Prostate gland (tissue), 2 donors: Measurements from ENCODE around the gene LRCH3.

Source experiments
- CTCF ChIP-seq, 4 experiments: fragments of 200-600 bp in 2 of 4; fragments of 450-650 bp in 2 of 4; sonication (generic) in 2 of 4; IDR thresholded peaks; 1 replicate in 3 of 4; 2 replicates in 1 of 4; pipeline ENCODE4 v1.5.1; 2016 to 2019; ENCODE audit warnings: antibody characterized with exemption in 4 of 4, mild to moderate bottlenecking in 2 of 4, moderate library complexity in 2 of 4
- POLR2A ChIP-seq: fragments of 450-650 bp; IDR thresholded peaks from one replicate; pipeline ENCODE4 v1.6.1; 2016; ENCODE audit warnings: antibody characterized with exemption, mild to moderate bottlenecking
- POLR2AphosphoS5 ChIP-seq: sonication (generic); formaldehyde crosslinking; IDR thresholded peaks from one replicate; pipeline ENCODE4 v1.6.1; 2017; ENCODE audit warnings: antibody characterized with exemption

- no peak for TF ChIP-seq POLR2A
- no peak for TF ChIP-seq CTCF (IDR thresholded peaks at IDR 0.05)
- no peak for TF ChIP-seq POLR2AphosphoS5
Measured at GRCh38 chr3:197830308-197830966, 39.4 kb downstream of the LRCH3 start.
